SK-N-DZ (cell line): Measurements from ENCODE around the gene PPP1R15B.
"Not testable (repeated sequence)": the region's sequence is repeated elsewhere in the genome, so short reads cannot be mapped to it uniquely, and the experiment has no call there.

Experiments
- DNase-seq: peaks from one replicate; pipeline ENCODE4 v3.0.0-alpha.2; 2015; ENCODE audit warnings: low spot score

The PPP1R15B gene

DNA sequence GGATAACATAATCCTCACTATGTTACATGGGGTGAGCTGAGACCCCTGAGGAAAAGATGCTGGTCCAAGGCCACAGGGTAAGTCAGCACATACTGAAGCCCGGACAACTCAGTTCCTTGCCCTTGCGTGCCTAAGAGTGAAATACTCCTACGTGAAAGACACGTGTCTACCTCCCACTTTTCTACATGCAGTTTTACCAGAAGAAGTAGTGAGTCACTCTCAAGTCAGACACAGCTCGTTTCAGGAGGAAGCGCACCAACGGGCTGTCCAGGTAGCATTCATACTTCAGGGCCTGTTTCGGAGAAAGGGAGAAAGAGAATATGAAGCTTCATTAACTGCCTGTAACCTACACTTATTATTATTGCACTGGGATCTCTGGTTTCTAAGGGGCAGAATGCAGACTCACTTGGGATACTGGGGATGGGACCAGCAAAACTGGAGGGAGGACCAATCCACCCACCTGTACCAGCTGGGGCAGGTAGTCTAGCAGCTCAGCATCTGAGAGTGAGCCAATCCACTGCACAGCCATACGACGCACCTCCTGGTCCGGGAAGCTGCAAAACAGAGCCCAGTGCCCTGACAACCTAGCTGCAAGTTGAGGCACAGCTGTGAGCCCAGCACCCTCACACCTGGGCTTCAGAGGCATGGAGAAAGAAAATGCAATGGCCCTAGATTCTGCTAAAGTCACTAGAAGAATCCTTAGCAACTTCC, 32.4 kb upstream of the PPP1R15B start:
- no peak for DNase-seq

DNA sequence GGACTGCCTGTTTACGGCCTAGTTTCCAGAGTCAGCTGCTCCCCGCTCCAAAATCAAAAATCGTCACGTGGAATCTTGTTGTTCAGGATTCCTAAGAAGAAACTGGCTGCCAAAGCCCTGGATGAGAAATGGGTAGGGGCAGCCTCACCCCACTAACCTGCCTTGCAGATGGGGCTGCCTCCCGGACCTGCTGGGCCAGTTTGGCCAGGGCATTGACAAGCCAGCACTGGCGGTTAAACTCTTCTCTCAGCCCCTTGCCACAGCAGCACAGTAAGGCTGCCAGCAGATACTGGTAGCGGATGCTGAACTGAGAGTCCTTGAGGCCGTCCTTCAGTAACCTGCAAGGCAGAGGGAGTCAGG, 31.6 kb upstream of the PPP1R15B start:
- DNase-seq = no peak

DNA sequence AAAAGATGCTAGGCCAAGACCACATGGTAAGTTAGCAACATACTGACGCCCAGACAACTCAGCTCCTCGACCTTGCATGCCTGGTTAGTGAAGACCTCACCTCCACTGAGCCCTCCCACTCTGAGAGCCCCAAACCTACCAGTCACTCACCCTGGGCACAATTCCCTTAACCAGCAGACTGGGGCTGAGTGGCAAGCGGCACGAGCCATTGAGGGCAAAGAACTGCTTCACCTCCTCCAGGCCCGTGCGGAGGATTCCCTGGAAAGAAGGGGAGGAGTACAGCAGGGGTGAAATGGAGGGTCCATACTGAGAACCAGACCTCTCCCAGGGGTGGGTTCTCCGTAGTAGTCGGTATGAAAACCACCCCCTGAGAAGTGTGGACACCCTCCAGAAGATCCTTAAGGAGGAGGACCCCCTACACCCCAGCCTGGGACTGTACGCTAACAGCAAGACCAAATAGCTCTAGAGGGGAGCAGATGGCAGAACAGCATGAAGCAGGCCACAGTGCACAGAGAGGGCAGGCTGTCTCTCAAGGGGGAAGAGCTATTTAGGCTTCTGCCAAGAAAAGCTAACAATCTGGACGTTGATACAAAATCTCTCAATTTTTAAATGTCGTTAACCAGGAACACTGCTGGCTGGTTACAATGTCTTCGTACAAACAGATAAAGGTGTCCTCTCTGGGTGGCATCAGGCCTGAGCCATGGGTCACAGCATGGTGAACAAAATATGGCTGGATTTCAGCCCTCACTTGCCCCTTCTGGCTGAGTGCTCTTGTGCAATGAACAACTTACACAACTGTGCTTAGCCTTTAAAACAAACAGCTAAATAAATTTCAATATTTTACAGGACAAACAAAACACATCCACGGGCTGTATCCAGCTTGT, 31.0 kb upstream of the PPP1R15B start:
- DNase-seq = no peak

DNA sequence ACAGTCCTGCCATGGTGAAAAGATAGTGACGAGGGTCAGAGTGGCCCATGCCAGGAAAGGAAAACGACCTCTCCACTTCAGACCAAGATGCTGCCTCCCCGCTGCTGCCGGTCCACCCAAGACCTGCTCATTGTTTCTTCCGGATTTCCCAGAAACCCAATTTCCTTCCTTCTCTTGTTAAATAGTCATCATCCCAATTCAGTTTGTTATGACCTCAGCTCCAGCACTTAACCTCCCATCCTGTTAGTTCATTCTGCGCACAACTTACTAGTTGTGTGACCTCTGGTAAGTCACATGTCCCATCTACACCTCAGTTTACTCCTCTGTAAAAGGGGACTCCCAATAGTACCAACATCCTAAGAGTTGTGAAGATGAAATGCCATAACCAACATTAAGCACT, 29.9 kb upstream of the PPP1R15B start:
- no peak for DNase-seq

DNA sequence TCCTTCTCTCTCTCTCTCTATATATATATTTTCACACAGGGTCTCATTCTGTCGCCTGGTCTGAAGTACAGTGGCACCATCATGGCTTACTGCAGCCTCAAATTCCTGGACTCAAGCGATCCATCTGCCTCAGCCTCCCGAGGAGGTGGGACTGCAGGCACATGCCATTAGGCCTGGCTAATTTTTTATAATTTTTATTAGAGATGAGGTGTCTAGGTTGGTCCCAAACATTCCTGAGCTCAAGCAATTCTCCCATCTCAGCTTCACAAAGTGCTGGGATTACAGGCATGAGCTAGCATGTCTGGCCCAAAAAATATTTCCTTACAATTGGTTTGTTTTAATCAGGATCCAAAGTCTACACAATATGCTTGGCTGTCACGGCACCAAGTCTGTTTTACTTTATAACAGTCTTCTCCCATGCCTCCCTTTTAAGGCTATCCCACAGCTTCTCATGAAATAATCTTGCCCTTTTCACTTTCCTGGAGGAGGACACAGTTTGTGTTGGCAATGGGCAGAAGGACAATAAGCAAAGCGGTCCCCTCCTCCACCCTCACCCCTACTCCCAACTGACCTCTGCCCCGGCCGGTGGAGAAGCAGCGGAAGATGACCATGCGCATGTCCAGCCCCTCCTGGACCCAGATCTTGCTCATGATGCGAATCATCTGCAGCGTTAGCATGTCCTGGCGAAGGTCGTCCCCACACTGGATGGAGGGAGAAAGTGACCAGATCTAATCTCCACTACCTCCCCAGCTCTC, 28.2 kb upstream of the PPP1R15B start:
- no peak for DNase-seq

DNA sequence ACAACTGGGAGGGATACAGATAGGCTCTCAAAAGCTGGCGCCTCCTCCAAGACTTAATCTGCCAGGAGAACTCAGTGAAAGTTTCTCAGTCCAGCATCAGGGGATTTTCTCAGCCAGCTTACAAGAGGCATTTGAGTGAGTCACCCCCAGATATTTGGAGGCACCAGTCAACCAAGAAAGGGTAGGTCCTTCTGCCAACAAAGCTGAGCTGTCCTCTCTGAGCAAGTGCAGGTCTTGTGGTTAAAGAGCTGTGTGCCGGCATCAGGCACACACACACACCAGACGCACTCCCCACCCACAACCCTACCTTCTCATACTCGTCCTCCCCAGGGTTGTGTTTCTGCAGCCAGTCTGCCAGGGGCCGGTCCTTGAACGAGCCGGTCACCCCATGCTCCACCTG, 27.0 kb upstream of the PPP1R15B start:
- peak; percentile 12 for DNase-seq

DNA sequence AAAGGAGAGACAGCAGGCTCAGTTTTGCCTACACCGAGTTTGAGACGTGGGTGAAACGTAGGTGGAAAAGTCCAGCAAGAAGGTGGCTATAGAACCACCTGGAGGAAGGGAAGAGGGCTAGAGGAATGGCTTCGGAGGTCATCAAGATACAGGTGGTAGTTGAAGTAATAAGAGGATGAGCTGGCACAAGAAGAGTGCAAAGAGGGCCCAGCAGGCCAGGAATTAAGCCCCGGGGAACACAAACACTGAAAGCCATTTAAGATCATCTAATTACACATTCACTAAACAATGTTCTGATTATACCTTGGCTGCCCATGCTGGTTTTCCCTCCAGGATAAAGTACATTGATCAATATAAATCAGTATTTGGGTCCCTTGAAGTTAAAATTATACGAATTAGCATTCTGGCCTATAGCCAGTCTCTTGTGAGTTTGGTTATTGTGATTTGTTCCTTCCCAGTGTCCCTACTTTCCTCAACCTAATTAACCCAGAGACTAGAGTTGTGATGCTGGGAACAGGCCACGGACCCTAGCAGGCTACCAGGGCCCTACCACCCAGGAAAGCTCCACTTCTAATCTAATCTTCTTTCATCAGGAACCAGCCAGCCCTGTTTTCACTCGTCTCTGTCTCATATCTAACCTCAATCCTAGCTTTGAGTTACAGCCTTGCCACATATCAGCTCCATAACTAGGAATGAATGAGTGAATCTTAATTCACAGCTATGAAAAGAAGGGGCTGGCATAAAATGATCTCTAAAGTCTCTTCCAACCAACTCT, 26.4 kb upstream of the PPP1R15B start:
- DNase-seq = peak; percentile 61

DNA sequence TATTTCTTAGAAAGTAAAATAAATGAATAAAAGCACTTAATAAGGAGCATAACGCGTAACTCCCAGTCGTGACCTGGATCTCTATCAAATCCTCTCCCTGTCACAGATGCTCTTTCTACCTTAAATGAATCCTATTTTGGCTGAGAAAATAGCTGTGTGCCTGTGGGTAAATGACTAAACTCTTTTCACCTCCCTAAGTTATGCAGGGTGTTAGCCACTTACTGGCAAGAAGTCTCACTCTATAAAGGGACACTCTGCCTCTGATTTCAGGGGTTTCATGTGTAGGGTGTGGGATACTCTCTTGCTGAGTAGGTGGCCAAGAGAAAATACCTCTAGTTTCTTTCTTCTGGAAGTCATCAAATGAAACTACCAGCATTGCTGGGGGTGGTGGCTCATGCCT, 24.3 kb upstream of the PPP1R15B start:
- DNase-seq = no peak

DNA sequence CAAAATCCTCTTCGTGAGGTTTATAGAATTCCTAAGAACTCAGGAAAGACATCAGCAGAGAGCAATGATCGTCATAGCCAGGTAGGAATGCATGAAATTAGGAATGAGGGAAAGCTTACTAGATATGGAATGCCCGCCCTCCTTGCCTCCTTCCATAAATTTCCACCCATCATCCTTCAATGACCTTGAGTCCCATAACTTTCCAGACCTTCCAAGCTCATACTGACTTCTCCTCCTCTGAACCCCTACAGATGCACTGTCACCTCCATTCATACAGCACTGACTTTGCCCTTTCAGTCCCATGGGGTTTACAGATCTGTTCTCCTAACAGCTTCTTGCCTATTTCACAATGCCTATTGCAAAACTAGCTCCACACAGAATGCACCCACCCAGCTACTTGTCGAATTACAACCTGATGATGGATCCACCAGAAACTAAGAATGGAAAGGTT, 23.8 kb upstream of the PPP1R15B start:
- DNase-seq = no peak

DNA sequence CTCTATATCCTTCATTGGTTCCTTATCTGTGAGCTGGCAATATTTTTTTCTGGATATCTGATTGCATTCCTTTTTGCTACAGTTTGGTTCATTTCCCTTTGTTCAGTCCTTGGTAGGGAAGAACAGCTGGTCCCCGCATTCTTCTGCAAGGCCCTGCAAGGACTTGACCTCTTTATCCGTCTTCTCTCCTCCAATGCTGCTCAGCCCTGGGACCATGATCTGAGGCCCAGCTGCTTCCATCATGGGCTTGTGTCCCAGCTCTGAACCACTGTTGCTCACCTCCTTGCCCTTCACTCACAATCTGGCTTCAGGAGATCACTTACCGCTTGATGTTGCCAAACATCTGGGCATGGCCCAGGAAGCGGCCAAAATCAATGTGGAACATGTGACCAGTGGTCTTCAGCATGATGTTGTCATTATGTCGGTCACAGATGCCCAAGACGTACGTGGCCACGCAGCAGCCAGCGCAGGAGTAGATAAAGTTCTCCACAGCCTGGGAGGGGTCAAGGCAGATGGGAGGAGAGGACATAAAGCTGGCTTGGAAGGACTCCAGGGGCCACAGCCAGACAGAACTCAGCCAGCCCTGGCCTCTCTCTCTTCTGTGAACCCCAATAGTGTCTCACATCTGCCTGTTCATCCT, 22.6 kb upstream of the PPP1R15B start:
- DNase-seq = no peak

DNA sequence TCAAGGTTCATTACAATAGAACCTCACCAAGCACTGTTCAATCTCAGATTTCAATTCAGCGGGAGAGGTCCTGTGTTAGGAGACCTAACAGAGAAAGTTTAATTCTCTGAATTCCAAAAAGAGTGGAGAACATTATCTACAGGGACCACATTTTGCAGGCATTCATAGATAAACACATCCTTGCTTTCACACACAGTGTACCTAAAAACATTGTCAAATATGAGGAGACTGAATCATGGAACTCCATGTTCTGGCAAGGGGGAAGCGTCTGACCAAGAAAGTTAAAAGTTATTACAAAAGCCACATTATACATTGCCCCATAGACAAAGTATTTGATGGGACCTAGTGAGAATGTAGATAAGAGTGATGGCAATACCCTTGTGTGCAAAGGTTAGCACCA, 21.1 kb upstream of the PPP1R15B start:
- no peak for DNase-seq

DNA sequence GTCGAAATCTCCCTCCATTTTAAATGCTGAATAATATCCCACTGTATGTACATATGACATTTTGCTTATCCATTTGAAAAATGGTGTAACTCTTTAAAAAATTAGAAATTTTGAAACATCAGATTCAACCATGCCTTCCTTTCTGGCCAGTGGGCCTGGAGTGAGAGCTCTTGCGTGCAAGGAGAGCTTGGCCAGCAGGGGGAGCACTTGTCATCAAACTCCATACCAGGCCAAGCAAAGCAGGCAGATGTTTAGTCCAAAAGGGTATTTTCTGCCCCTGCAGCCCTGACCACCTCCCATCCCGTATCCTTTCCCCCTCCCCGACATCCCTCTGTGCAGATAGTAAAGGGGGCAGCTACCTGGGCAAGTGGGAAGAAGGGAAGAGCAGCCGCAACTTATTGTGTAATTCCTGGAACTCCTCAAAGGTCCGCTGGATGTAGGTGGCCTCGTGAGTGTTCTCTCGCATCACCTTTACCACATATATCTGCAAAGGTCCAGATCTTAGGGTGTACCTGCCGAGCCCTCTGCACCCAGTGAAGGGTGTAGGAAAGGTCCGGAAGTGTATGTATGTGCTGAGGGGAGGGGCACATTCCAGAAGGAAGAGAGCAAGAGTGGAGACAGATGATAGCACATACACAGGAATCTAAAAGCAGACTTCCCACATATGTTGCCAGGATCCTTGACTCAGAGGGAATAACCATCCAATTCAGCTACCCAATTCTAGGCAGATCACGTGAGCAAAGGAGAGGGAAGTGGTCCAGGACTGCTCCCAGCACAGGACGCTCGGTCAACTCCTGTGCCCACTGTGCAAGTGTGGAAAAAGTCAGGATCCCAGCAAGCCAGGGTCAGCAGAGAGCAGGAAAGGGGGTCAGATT, 19.9 kb upstream of the PPP1R15B start:
- peak; percentile 60 for DNase-seq

DNA sequence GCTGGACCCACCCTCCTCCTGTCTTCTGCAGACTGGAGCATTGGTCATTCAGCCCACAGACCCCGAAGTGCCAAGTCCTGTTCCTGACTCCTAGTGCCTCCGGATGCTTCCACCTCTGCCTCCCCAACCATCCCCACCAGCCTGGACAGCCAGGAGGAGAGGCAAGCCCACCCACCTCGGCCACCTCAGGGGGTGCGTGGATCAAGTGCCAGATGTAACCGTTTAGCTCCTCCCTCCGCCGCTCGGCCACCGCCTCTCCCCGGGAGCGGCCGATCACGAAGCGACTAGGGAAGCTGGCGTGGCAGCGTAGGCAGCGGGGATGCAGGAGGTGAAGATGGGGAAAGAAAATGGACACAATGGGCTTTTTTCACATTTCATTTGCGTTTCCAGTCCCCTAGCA, 18.1 kb upstream of the PPP1R15B start:
- no peak for DNase-seq

DNA sequence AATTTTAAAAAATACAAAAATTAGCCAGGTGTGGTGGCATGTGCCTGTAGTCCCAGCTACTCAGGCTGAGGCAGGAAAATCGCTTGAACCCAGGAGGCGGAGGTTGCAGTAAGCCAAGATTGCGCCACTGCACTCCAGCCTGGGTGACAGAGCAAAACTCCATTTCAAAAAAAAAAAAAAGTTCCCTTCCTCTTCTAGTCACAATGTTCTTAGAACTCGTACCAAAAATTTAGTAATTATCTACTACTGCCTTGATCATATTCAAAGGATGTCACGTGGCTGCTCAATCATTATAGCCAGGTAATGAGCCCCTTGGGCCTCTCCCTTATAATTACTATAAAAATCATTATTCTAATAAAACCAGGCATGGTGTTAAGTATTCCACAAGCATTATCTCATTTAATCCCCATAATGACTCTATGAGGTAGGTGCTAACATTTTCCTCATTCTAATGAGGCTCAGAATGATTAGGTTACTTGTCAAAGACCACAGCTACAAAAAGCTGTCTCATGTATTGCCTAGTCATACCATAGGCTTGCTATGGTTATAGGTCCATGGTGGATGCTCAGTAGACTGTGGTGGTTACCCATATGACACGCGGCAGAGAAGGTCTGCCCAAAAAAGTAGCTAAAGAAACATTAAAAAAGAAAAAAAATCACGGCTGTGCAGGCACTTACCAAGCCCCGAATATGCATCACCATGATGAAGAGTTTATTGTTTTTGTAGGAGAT, 15.5 kb upstream of the PPP1R15B start:
- no peak for DNase-seq

DNA sequence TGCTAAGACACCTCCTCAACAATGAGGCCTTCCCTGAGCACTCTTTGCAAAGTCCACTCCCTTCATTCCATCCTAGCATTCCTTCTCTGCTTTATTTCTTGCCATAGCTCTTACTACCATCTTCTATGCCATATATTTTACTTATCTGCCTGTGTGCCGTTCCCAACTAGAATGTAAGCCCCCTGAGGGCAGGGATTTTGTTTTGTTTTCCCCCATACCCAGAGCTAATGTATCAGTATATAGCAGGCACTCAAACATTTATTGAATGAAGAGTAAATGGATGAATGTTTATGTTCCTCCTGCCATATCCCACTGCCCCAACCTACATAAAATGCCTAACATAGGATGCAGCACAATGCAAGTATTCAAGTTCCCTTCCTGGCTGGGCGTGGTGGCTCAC, 14.9 kb upstream of the PPP1R15B start:
- DNase-seq = no peak

DNA sequence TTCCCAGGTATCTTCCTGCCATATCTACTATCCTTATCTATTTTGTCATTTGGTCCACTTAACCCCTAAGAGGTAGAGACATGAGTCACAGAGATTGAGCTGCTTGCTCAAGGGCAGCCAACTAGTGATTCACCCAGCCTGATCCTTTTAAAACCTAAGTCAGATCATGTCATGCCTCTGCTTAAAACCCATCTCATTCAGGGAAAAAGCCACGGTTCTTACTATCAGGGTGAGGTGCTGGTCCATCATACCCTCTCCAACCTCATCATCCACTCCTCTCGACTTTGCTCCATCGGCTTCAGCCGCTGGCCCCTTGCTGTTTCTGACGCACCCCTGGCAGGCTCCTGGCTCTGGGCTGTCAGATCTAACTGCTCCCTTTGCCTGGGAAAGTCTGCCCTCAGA, 14.4 kb upstream of the PPP1R15B start:
- no peak for DNase-seq

DNA sequence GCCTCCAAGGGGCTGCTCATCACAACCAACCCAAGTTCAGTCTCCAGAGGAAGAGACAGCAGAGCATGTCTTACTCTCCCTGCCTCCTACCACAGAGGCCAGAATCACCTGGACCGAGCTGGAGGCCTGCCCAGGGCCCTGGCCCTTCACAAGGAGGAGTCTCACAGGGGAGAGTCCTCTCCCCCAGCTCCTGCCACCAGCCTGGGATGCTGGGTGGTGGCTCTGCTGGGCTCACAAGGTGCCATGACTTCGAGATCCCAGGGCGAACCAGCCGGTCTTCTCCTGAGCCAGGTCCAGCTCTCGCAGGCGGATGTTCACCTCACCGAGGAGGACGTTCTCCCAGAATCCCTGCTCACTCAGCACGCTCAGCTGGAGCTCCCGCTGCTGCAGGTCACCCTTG, 13.0 kb upstream of the PPP1R15B start:
- DNase-seq = no peak

DNA sequence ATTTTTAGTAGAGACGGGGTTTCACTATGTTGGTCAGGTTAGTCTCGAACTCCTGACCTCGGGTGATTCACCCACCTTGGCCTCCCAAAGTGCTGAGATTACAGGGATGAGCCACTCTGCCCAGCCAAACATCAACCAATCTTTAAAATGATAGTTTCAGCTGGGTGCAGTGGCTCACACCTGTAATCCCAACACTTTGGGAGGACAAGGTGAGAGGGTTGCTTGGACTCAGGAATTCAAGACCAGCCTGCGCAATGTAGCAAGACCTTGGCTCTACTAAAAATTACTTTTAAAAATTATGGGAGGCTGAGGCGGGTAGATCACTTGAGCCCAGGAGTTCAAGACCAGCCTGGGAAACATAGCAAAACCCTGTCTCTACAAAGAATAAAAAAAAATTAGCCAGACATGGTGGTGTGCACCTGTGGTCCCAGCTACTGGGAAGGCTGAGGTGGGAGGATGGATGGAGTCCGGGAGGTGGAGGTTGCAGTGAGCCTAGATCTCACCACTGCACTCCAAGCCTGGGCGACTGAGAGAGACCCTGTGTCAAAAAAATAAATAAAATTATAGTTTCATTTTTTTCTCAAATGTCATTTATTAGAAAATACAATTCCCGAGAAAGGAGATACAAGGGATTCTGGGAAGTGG, 10.6 kb upstream of the PPP1R15B start:
- not testable (repeated sequence) for DNase-seq

DNA sequence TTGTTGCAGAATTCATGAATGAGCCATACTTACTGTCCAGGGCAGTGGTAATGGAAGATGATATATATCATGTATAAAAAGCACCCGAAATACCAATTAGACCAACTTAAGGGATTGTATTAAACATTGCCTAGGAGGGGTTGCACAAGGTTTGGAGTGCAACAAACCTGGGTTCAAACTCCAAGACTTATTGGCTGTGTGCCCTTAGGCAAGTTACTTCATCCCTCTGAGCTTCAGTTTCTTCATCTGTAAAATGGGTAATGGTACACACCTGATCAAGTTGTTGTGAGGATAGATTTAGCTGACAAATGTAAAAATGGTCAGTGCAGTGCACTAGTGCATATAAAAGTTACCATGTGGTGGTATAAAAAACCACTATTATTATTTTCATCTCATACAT, 9.8 kb upstream of the PPP1R15B start:
- DNase-seq = no peak
